DOHH2 (cell line): ENCODE measurements around the gene SRXN1.

Source experiments
- H3F3A ChIP-seq: fragments of 200-600 bp; sonication (generic), shearing (Covaris generic); 2 replicates; pipeline ENCODE4 v1.6.0; 2016; ENCODE audit warnings: antibody characterized with exemption, mild to moderate bottlenecking; ENCODE audit not compliant: control insufficient read depth, insufficient read depth
- H3K27ac ChIP-seq: fragments of 200-600 bp; sonication (generic); 2 replicates; pipeline ENCODE4 v1.5.1; 2014; ENCODE audit warnings: low read depth, mild to moderate bottlenecking, low read length, moderate library complexity
- H3K27me3 ChIP-seq: fragments of 200-600 bp; sonication (generic); 2 replicates; pipeline ENCODE4 v1.6.1; 2014; ENCODE audit warnings: mild to moderate bottlenecking, low read length, mixed read lengths; ENCODE audit not compliant: control insufficient read depth
- H3K36me3 ChIP-seq: fragments of 200-600 bp; sonication (generic); 2 replicates; pipeline ENCODE4 v1.6.1; 2014; ENCODE audit warnings: mild to moderate bottlenecking, low read length, moderate library complexity, mixed read lengths; ENCODE audit not compliant: control insufficient read depth
- H3K4me1 ChIP-seq: fragments of 200-600 bp; sonication (generic); 2 replicates; pipeline ENCODE4 v1.6.1; 2014; ENCODE audit warnings: mild to moderate bottlenecking, low read length, mixed read lengths; ENCODE audit not compliant: control insufficient read depth
- H3K4me2 ChIP-seq: fragments of 200-600 bp; sonication (generic); 2 replicates; pipeline ENCODE4 v1.6.0; 2014; ENCODE audit warnings: mild to moderate bottlenecking, low read length, moderate library complexity
- H3K4me3 ChIP-seq: fragments of 200-600 bp; sonication (generic); 2 replicates; pipeline ENCODE4 v1.5.1; 2014; ENCODE audit warnings: mild to moderate bottlenecking, low read length, mixed read lengths
- H3K79me2 ChIP-seq: fragments of 200-600 bp; sonication (generic); 2 replicates; pipeline ENCODE4 v1.6.1; 2014; ENCODE audit warnings: mild to moderate bottlenecking, low read length, mixed read lengths; ENCODE audit not compliant: control insufficient read depth
- H3K9me2 ChIP-seq: fragments of 200-600 bp; sonication (generic); replicated peaks from 2 replicates; pipeline ENCODE4 v1.6.1; 2014; ENCODE audit warnings: mild to moderate bottlenecking, low read length, mixed read lengths; ENCODE audit not compliant: control insufficient read depth
- H3K9me3 ChIP-seq: fragments of 200-600 bp; sonication (generic); 2 replicates; pipeline ENCODE4 v1.6.1; 2014; ENCODE audit warnings: antibody characterized with exemption, low read length, mixed read lengths; ENCODE audit not compliant: control insufficient read depth, insufficient read depth
- H4K20me1 ChIP-seq: fragments of 200-600 bp; sonication (generic); 2 replicates; pipeline ENCODE4 v1.6.0; 2014; ENCODE audit warnings: low read depth, mild to moderate bottlenecking, antibody characterized with exemption, low read length, moderate library complexity; ENCODE audit not compliant: control insufficient read depth, insufficient read depth
- CTCF ChIP-seq: fragments of 200-600 bp; sonication (generic); IDR thresholded peaks from one replicate; pipeline ENCODE4 v1.5.1; 2014; ENCODE audit warnings: antibody characterized with exemption, mild to moderate bottlenecking, low read depth, low read length; ENCODE audit not compliant: poor library complexity, severe bottlenecking
- EZH2phosphoT487 ChIP-seq: fragments of 200-600 bp; sonication (generic); IDR thresholded peaks from 2 replicates; pipeline ENCODE4 v1.6.1; 2017; ENCODE audit warnings: borderline replicate concordance, mild to moderate bottlenecking, antibody characterized with exemption, low read length, moderate library complexity, mixed read lengths

SRXN1 gene

GRCh38 chr20:623021-623420 lies 30.0 kb downstream of the SRXN1 start:
- no peak overlapping the region for H3K27ac ChIP-seq
- H4K20me1 ChIP-seq, result no peaks in the 10 kb centered on the region
- no peak overlapping the region for H3K4me2 ChIP-seq
- no peak overlapping the region for H3K4me3 ChIP-seq
- H3K9me2 ChIP-seq, result no peaks in the 10 kb centered on the region
- TF ChIP-seq CTCF (no peak), EZH2phosphoT487 (no peak)
- peaks cover 23% of the 10 kb centered on the region for H3K27me3 ChIP-seq
- H3K9me3 ChIP-seq, result no peaks in the 10 kb centered on the region
- H3K4me1 ChIP-seq, result no peaks in the 10 kb centered on the region
- H3K79me2 ChIP-seq, result no peaks in the 10 kb centered on the region
- H3K36me3 ChIP-seq, result no peaks in the 10 kb centered on the region
- no peaks in the 10 kb centered on the region for H3F3A ChIP-seq

GRCh38 chr20:622161-622560 lies 30.8 kb downstream of the SRXN1 start:
- peaks cover 23% of the 10 kb centered on the region for H3K27me3 ChIP-seq
- no peaks in the 10 kb centered on the region for H3K79me2 ChIP-seq
- no peaks in the 10 kb centered on the region for H3K9me2 ChIP-seq
- no peak overlapping the region for H3K4me3 ChIP-seq
- no peak overlapping the region for H3K4me2 ChIP-seq
- no peak overlapping the region for H3K27ac ChIP-seq
- TF ChIP-seq EZH2phosphoT487, result no peak
- TF ChIP-seq CTCF, result no peak
- no peaks in the 10 kb centered on the region for H3K9me3 ChIP-seq
- H3F3A ChIP-seq, result no peaks in the 10 kb centered on the region
- no peaks in the 10 kb centered on the region for H4K20me1 ChIP-seq
- no peaks in the 10 kb centered on the region for H3K36me3 ChIP-seq
- no peaks in the 10 kb centered on the region for H3K4me1 ChIP-seq

- no peaks in the 10 kb centered on the region for H3K79me2 ChIP-seq
- H3F3A ChIP-seq, result no peaks in the 10 kb centered on the region
- no peaks in the 10 kb centered on the region for H3K4me1 ChIP-seq
- no peaks in the 10 kb centered on the region for H3K9me2 ChIP-seq
- H3K27ac ChIP-seq, result no peak overlapping the region
- H3K4me3 ChIP-seq, result no peak overlapping the region
- no peaks in the 10 kb centered on the region for H3K36me3 ChIP-seq
- H3K27me3 ChIP-seq, result peaks cover 23% of the 10 kb centered on the region
- no peak overlapping the region for H3K4me2 ChIP-seq
- H3K9me3 ChIP-seq, result no peaks in the 10 kb centered on the region
- no peaks in the 10 kb centered on the region for H4K20me1 ChIP-seq
- TF ChIP-seq EZH2phosphoT487 (no peak), CTCF (no peak)
Measured at GRCh38 chr20:621125-621756, 31.8 kb downstream of the SRXN1 start.
